SK-N-SH (cell line): Measurements from ENCODE around the gene PPT2.

ENCODE experiments used
- ELF1 ChIP-seq: IDR thresholded peaks from 2 replicates; pipeline ENCODE4 v1.4.0; 2012
- EZH2phosphoT487 ChIP-seq: fragments of 200-600 bp; sonication (generic); IDR thresholded peaks from 2 replicates; pipeline ENCODE4 v1.6.1; 2017; ENCODE audit warnings: low read depth, mixed run types, mild to moderate bottlenecking, antibody characterized with exemption, moderate library complexity, borderline replicate concordance
- MXI1 ChIP-seq: IDR thresholded peaks from 2 replicates; pipeline ENCODE4 v1.6.1; 2012; ENCODE audit warnings: mild to moderate bottlenecking, low read depth, low read length, improper control_type of control experiment
- NRF1 ChIP-seq: IDR thresholded peaks from 2 replicates; pipeline ENCODE4 v1.6.1; 2012; ENCODE audit warnings: low read depth, mild to moderate bottlenecking, low read length
- RCOR1 ChIP-seq: fragments of 150-350 bp; IDR thresholded peaks from 2 replicates; pipeline ENCODE4 v1.6.1; 2017; ENCODE audit warnings: antibody characterized with exemption, low read length
- TAF1 ChIP-seq: IDR thresholded peaks from 2 replicates; pipeline ENCODE4 v1.6.1; 2012; ENCODE audit warnings: low read depth, mild to moderate bottlenecking, low read length, moderate library complexity, borderline replicate concordance
- YY1 ChIP-seq: IDR thresholded peaks from 2 replicates; pipeline ENCODE4 v1.4.0; 2012; ENCODE audit warnings: low read depth, mild to moderate bottlenecking
- TF ChIP-seq, protein P1 (sequence below): fragments of 200-600 bp; sonication (generic); IDR thresholded peaks from 2 replicates; pipeline ENCODE4 v1.6.1; 2017; ENCODE audit warnings: antibody characterized with exemption, mild to moderate bottlenecking, moderate library complexity
- TF ChIP-seq, protein P2 (sequence below): fragments of 150-350 bp; IDR thresholded peaks from 2 replicates; pipeline ENCODE4 v1.6.1; 2016; ENCODE audit warnings: mild to moderate bottlenecking, low read depth, low read length

DNA sequence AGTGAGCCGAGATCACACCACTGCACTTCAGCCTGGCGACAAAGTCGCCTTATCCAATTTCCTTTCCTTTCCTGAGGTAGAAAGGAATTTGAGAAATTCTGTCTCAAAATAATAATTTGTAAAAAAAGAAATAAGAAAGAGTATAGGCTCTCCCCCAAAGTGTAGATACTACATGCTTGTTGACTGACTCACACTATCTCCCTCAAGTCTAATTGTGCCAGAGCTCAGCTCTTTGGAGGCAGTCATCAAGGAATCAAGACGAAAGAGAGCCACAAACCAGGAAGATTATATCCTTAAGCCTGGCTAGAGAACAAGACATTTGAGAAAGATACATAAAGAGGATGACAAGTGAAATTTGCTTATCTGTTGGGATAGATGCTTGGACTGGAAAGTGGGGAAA is 20.2 kb upstream of the PPT2 start:
- TF ChIP-seq, protein P1, sequence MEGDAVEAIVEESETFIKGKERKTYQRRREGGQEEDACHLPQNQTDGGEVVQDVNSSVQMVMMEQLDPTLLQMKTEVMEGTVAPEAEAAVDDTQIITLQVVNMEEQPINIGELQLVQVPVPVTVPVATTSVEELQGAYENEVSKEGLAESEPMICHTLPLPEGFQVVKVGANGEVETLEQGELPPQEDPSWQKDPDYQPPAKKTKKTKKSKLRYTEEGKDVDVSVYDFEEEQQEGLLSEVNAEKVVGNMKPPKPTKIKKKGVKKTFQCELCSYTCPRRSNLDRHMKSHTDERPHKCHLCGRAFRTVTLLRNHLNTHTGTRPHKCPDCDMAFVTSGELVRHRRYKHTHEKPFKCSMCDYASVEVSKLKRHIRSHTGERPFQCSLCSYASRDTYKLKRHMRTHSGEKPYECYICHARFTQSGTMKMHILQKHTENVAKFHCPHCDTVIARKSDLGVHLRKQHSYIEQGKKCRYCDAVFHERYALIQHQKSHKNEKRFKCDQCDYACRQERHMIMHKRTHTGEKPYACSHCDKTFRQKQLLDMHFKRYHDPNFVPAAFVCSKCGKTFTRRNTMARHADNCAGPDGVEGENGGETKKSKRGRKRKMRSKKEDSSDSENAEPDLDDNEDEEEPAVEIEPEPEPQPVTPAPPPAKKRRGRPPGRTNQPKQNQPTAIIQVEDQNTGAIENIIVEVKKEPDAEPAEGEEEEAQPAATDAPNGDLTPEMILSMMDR, result no peak
- TF ChIP-seq EZH2phosphoT487 (no peak), RCOR1 (no peak), ELF1 (no peak), MXI1 (no peak), YY1 (no peak), NRF1 (no peak), TAF1 (no peak)
- TF ChIP-seq, protein P2, sequence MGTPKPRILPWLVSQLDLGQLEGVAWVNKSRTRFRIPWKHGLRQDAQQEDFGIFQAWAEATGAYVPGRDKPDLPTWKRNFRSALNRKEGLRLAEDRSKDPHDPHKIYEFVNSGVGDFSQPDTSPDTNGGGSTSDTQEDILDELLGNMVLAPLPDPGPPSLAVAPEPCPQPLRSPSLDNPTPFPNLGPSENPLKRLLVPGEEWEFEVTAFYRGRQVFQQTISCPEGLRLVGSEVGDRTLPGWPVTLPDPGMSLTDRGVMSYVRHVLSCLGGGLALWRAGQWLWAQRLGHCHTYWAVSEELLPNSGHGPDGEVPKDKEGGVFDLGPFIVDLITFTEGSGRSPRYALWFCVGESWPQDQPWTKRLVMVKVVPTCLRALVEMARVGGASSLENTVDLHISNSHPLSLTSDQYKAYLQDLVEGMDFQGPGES, result no peak
